HG02678 (cell line): ENCODE data around the gene MGMT.

Experiments
- ATAC-seq: cut with Tn5 transposase; IDR thresholded peaks from one replicate; pipeline ENCODE4 v1.9.1; 2021; ENCODE audit warnings: mild to moderate bottlenecking, moderate library complexity; ENCODE audit not compliant: unreplicated experiment

Gene MGMT

DNA sequence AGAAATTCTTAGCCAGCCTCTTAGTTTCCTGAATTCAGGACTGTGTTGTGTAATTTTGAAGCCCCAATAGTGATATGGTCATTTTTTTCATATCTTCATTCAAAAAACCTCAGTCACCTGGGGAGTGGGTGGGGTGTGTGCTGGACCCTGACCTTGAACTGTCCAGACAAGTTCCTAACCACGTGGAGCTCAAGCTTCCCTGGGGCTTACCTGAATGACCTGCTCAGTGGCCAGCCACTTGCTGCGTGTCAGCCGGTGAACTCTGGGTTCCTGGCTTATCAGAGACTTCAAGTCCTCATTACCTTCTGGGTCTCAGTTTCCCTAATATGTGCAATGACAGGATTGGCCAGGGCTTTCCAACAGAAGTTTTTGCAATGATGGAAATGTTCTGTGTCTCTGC lies 27.1 kb downstream of the MGMT start:
- no peak for ATAC-seq

DNA sequence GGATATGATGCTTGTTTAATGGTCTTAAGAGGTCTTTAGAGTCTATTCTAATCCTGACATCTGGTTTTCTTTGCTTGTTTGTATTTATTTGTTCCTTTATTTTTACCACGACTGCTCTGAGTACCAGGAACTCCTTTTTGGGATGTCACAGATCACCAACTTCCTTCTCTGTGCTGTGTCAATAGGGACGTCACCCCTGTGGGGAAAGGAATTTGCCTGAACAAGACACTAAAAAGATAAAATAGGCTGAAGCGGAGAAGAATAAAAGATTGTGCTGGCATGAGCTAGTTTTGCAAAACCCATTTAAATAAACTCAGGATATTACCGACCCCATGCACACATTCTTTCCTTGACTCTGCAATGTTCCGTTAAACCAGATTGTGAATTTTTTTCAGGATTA lies 27.7 kb downstream of the MGMT start:
- ATAC-seq: no peak

GRCh38 chr10:129495256-129495655 lies 28.2 kb downstream of the MGMT start:
- ATAC-seq: no peak

GRCh38 chr10:129495698-129496097 lies 28.7 kb downstream of the MGMT start:
- ATAC-seq: no peak

DNA sequence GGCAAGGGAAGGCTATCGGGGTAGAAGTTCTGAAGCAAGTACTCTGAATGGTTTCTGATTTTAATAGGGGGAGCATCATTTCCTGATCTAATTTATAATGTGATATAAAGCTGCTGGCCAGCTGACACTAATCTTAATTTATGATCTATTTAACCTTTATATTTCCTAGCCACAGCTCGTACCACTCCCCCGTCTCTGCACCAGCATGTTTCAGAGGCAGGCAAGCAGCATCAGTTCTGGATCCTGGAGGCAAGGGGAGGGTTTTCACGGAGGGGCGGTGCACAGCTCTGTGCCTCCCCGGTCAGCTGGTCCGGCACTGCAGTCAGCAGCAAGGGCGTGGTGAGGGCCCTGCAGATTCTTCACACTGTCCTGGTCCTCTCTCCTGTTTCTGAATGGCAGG lies 30.0 kb downstream of the MGMT start:
- ATAC-seq: no peak

DNA sequence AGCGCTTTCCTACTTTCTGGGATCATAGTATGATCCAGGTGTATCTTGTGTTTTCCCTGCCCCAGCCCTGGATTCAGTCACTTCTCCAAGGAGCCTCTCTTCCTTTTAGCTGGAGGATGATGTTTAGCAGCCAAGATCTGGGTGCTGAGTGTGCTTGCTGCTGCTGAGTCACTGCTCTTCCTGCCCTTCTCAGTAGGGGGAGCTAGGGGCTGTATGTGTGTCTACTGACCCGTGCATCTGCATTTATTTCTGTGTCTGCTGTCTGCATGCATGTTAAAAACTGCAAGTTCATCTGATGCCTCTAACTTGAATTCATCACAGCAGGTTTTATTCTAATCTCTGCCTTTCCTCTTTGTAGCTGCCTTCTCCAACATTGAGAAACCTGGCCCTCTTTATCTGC lies 31.6 kb downstream of the MGMT start:
- no peak for ATAC-seq

GRCh38 chr10:129500617-129501339 lies 33.7 kb downstream of the MGMT start:
- no peak for ATAC-seq

DNA sequence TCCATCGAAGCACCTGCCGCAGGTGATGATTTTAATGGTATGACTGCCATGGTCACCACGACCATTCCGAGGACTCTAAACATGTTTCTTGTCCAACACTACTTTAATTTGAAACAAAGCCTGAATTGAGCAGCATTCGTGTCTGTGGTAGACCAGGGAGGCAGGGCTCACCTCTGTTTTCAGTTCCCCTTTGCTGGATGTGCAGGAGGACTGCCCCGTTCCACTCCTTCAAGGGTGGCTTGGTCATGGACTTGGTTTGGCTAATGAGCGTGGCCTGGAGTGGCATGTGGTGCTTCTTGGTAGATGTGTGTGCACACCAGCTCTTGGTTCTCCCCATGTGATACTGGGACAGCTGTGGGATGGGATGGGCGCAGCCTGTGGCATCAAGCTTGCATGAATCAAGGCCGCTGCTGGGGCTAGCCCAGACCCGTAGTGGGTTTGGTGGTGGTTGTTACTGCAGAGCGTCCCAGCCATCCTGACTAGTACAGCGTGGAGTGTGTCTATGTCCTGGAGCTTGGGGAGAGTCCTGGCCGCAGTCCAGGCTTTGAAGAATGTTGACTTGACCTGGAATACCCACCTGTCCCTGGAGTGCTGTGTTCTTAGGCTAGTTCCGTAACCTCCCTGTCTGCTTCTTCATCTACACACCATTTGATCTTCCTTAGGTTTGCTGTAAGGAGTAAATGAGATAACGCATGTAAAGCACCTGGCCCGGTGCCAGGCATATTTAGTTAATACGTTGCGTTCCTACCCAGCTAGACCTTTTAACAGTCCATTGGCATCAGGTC lies 34.8 kb downstream of the MGMT start:
- ATAC-seq: peak; percentile 98

GRCh38 chr10:129502448-129502847 lies 35.4 kb downstream of the MGMT start:
- no peak for ATAC-seq

GRCh38 chr10:129505500-129506075 lies 38.5 kb downstream of the MGMT start:
- ATAC-seq: no peak

DNA sequence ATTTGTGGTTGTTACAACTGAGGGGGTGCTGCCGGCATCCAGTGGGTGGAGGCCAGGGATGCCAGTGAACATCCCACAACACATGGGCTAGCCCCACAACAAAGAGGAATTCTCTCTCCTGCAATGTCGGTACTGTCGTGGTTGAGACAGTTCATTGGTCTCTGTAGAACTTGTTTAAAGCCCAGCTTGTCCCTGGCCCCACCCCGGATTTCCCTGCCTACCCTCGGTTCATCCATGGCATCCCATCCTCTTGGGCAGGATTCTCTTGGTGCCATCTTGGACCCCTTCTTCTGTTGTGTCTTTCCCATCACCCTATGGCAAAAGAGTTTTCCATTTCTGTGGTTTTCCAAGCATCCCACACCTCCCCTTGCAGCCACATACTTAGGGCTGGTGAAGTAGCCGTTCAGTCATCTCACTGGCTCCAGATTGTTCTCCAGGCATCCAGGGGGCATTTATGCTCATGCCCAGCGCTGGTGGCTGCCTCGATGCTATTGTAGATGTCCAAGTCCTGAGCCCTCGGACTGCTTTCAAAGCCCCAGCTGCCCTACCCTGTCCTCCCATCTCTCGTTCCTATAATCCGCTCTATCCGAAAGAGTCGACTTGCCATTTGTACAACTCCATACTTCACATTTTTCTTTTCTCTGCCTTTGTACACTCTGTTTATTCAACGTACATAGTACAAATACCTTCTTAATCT lies 39.2 kb downstream of the MGMT start:
- ATAC-seq: no peak

DNA sequence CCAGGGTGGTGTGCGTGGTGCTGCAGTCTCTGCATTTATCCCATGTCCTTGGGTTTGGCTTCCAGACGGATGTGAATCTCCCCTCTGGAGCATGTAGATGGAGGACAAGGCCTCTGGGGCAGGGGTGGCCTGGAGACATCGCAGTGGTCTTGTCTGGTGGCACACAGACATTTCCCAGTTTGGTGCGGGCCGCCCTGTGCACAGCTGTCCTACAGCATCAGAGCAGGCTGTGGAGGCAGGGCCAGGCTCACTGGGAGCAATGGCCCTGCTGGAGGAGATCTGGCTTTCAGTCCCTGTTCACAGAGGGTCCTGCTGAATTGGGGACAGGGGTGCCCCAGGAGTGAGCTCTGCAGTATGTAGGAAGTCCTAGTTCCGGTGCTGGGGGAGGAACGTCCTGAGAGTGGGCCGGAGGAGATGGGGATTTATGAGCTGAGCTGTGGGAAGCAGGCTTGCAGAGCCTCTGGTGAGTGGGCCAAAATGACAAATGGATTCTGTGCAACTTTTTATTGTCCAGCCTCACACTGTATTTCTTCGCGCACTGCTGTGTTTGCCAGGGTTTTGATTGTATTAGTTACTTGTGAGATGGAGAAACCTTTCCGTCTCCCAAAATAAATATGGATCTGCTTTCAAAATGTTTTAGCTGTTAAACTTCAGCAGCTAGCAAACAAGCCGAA lies 40.3 kb downstream of the MGMT start:
- ATAC-seq: no peak

DNA sequence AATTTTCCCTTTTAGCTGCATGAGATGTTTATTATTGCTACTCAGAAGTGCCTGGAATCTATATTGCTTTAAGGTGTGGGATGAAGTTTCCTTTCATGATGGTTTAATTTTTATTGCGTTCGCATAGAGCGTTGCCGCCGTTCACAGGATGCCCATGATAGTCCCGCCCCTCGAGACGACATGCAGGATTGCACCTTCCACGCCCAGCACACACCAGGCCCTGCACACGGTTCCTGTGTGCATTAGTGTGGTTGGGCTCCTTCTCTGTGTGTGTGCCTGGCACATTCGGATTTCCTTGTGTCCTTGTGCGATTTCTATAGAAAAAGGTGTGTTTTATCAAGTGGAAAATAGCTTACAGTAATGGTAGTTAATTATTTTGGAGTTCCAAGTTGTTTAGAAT lies 42.1 kb downstream of the MGMT start:
- no peak for ATAC-seq

GRCh38 chr10:129509835-129510234 lies 42.8 kb downstream of the MGMT start:
- ATAC-seq: no peak

DNA sequence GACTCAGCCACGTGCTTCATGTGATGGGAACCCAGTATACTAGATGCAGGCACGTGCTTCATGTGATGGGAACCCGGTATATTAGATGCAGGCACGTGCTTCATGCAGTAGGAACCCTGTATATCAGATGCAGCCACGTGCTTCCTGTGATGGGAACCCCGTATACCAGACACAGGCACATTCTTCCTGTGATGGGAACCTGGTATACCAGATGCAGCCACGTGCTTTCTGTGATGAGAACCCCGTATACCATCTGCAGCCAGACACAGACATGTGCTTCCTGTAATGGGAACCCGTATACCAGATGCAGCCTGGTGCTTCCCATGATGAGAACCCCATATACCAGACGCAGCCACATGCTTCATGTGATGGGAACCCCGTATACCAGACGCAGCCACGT lies 44.0 kb downstream of the MGMT start:
- ATAC-seq: no peak

DNA sequence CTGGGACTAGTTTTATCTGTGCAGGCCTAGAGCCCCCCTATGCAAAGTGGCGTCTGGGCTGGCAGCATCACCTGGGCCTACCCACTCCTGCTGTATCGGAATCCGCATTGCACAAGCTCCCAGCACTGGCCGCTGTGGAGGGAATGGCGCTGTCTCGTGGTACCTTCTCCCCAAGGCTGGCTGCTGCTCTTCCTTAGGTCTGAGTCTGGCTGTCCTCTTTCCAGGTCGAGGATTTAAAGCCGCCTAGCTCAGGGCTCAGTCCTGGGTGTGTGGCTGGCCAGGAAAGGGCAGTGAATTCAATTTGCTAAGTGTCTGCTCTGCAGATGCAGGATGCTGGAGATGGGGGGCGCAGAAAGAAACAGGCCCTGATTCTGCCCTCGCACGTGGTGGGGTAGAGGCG lies 44.7 kb downstream of the MGMT start:
- no peak for ATAC-seq

DNA sequence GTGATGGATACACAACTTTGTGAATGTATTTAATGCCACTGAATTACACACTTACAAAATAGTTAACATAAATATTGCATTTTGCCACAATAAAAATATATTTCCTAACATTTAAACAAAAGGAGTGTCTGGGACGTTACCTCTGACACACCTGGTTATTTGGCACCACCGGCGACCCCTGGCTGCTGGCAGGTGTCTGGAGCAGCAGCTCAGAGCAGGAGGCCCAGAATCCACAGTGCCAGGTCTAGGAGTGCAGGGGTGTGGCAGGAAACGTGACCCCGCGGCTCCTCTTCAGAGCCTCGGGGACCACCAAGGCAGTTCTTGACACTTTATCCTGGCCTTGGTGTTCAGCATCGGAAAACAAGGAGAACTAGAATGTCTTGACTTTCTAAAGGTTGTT lies 46.3 kb downstream of the MGMT start:
- no peak for ATAC-seq

DNA sequence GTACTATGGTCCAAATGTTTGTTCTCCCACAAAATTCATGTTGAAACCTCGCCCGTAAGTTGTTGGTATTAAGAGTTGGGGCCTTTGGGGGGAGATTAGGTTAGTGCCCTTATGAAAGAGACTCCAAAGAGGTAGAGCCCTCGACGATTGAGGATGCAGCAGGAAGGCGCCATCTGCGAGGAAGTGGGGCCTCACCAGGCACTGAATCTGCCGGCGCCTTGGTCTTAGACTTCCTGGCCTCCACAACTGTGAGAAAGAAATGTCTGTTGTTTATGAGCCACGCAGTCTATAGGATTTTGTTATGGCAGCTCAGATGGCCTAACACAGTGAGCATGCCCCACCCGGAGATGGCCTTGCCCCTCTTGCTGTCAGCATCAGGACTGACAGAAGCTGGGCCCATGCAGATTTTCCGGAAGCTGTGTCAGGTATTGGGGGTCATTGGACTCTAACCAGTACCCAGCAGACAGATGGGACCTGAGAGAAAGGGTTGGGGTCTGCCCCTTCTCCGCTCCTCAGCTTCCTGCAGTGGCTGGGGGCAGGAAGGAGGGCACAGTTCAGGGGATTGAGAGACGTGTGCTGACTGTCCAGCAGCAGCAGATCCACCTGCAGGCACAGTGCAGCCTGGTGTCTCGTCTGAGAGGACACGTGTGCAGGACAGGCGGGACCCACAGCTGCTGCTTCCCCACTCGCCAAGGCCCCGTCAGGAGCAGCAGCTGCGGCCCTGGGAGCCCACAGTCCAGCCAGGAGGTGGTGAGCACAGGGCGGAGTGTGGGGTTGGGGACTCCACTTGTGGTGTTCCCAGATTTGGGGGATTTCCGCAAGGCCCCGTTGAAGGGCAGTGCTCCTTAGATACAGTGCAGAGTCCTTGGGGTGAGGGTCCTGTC lies 47.8 kb downstream of the MGMT start:
- no peak for ATAC-seq

DNA sequence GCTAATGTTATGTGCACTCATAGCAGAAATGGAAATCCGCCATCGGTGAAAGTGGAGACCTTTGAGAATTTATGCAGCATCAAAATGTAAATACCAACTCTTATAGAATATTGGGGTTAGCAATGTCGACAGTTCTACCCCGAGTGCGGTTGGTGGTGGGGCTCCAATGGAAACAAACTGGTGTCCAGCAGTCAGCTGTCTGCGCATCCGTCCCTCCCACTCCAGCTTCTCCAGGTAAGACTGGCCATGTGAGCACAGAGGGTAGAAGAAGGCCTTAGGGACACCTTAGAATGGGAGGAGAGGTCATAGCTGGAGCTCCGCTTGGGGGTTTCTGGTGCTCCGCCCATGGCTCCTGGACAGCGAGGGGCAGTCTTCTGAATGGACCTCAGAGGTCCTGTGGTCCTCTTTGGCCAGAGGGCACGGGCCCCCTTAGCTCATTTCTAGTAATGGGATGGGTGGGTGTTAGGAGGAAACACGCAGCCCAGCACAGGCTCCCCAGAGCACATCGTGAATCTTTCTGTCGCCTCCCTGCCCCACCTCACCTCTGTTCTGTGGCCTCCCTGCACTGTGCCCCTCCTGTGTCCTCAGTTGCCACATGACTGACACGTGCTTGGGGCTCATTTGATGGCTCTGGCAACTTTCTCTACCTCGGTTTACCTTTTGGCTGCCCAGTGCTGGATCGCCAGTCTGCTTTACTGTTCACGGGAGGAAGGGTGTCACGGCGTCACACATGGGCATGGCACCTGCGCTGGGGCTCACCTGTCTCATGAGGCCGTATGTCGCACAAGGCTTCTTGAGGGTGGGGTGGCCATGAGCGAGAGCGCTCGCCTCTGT lies 50.0 kb downstream of the MGMT start:
- no peak for ATAC-seq
